PC-3 (cell line): ENCODE data around the gene SGCD.

ENCODE experiments used
- CTCF ChIP-seq: fragments of 300-600 bp; sonication (generic); conservative IDR thresholded peaks from 2 replicates; pipeline ENCODE4 v1.5.1; 2017; ENCODE audit warnings: antibody characterized with exemption, low read depth, mild to moderate bottlenecking, low read length
- EZH2 ChIP-seq: fragments of 300-600 bp; sonication (generic); IDR thresholded peaks from one replicate; pipeline ENCODE4 v1.6.1; 2017; ENCODE audit warnings: antibody characterized with exemption, mild to moderate bottlenecking, low read length; ENCODE audit not compliant: unreplicated experiment
- EZH2phosphoT487 ChIP-seq: fragments of 300-600 bp; sonication (generic); IDR thresholded peaks from 2 replicates; pipeline ENCODE4 v1.6.1; 2018; ENCODE audit warnings: mild to moderate bottlenecking, antibody characterized with exemption, low read length, borderline replicate concordance

DNA sequence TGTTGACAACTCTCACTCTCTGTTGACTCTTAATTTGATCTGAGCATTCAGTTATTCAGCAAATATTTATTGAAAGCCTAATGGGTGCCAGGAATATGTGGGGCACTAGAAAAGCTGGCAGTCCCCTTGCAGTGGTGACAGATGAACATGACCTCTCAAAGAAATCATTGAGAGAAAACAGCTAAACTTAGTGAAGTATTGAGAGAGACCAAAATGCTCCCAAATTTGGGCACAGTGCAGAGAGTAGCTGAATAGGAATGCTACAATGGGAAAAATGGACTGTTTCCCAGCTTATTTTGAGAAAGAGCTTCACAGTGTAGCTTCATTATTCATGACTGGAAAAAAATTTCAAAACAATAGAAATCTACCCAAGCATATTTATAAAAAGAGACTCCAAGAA, 257.9 kb downstream of the SGCD start:
- TF ChIP-seq EZH2 (no peak), CTCF (no peak), EZH2phosphoT487 (no peak)
